GM23338 (cell line): Measurements from ENCODE around the gene OR10A4. TPM values are rescaled to one million over a fixed set of nuclear protein-coding genes. Genes with fewer than 3 reads are reported as not detected.
"Not testable (repeated sequence)": the region's sequence is repeated elsewhere in the genome, so short reads cannot be mapped to it uniquely, and the experiment has no call there.

Experiments used
- ATAC-seq: fragments of 200-7000 bp; cut with Tn5 transposase; 3 replicates; pipeline ENCODE4 v1.9.1; 2020
- DNase-seq: peaks from one replicate; pipeline ENCODE4 v3.0.0-alpha.2; 2015; ENCODE audit warnings: low spot score
- H2AFZ ChIP-seq: fragments of 200-600 bp; sonication (generic); 2 replicates; pipeline ENCODE4 v1.8.0; 2016; ENCODE audit warnings: antibody characterized with exemption, mild to moderate bottlenecking, moderate library complexity
- H3F3A ChIP-seq: fragments of 200-600 bp; sonication (generic); replicated peaks from 2 replicates; pipeline ENCODE4 v1.8.0; 2017; ENCODE audit warnings: antibody characterized with exemption, mixed run types, low read depth
- H3K27ac ChIP-seq: fragments of 200-600 bp; sonication (generic); 2 replicates; pipeline ENCODE4 v1.6.1; 2016; ENCODE audit warnings: low read depth
- H3K27me3 ChIP-seq: fragments of 200-600 bp; sonication (generic); 2 replicates; pipeline ENCODE4 v1.8.0; 2016; ENCODE audit warnings: mild to moderate bottlenecking, mixed run types, moderate library complexity; ENCODE audit not compliant: insufficient read depth
- H3K36me3 ChIP-seq: fragments of 200-600 bp; sonication (generic); 2 replicates; pipeline ENCODE4 v1.8.0; 2016; ENCODE audit warnings: mild to moderate bottlenecking; ENCODE audit not compliant: insufficient read depth
- H3K4me1 ChIP-seq: fragments of 200-600 bp; sonication (generic); 2 replicates; pipeline ENCODE4 v1.8.0; 2016; ENCODE audit warnings: mild to moderate bottlenecking, moderate library complexity; ENCODE audit not compliant: insufficient read depth
- H3K4me2 ChIP-seq: fragments of 200-600 bp; sonication (generic); 2 replicates; pipeline ENCODE4 v1.7.1; 2017; ENCODE audit warnings: mixed run types
- H3K4me3 ChIP-seq: fragments of 200-600 bp; sonication (generic); 2 replicates; pipeline ENCODE4 v1.6.1; 2016; ENCODE audit warnings: mixed run types
- H3K79me2 ChIP-seq: fragments of 200-600 bp; sonication (generic); replicated peaks from 2 replicates; pipeline ENCODE4 v1.8.0; 2017; ENCODE audit warnings: mild to moderate bottlenecking; ENCODE audit not compliant: insufficient read depth
- H3K9me2 ChIP-seq: fragments of 200-600 bp; sonication (generic); 2 replicates; pipeline ENCODE4 v1.8.0; 2017; ENCODE audit not compliant: insufficient read depth
- H4K20me1 ChIP-seq: fragments of 200-600 bp; sonication (generic); replicated peaks from 2 replicates; pipeline ENCODE4 v1.8.0; 2017; ENCODE audit warnings: mild to moderate bottlenecking; ENCODE audit not compliant: insufficient read depth
- H3K27ac Mint-ChIP-seq: 2 replicates; pipeline ENCODE4 v1.8.0; 2020; ENCODE audit warnings: inconsistent platforms, mild to moderate bottlenecking, moderate library complexity, mixed read lengths
- H3K27me3 Mint-ChIP-seq: 3 replicates; pipeline ENCODE4 v1.8.0; 2022; ENCODE audit warnings: low read depth, mild to moderate bottlenecking, moderate library complexity, mixed read lengths, inconsistent platforms; ENCODE audit not compliant: insufficient read depth, poor library complexity
- H3K36me3 Mint-ChIP-seq: 3 replicates; pipeline ENCODE4 v1.8.0; 2021; ENCODE audit warnings: low read depth, mild to moderate bottlenecking, inconsistent platforms, moderate library complexity, mixed read lengths
- H3K4me1 Mint-ChIP-seq: 3 replicates; pipeline ENCODE4 v1.8.0; 2020; ENCODE audit warnings: mild to moderate bottlenecking, inconsistent platforms, mixed read lengths
- H3K4me3 Mint-ChIP-seq: 3 replicates; pipeline ENCODE4 v1.8.0; 2021; ENCODE audit warnings: moderate library complexity, mild to moderate bottlenecking, inconsistent platforms, mixed read lengths
- H3K9me3 Mint-ChIP-seq: 3 replicates; pipeline ENCODE4 v1.8.0; 2020; ENCODE audit warnings: moderate library complexity, mild to moderate bottlenecking, inconsistent platforms, mixed read lengths
- NANOG ChIP-seq: IDR thresholded peaks from 2 replicates; pipeline ENCODE4 v1.6.1; 2016; ENCODE audit warnings: antibody characterized with exemption, borderline replicate concordance
- ZNF114 ChIP-seq: fragments of 250-450 bp; sonication (Bioruptor Pico); IDR thresholded peaks from 2 replicates; pipeline ENCODE4 v1.5.0; 2020; ENCODE audit warnings: mild to moderate bottlenecking, moderate library complexity
- polyA plus RNA-seq: library from polyadenylated mRNA; unstranded; fragments of >200 nt; fragmentation: Nextera tagmentation; extraction: Ambion mirVana; gene quantifications from 2 replicates; pipeline ENCODE4 v1.2.1, GENCODE V29; 2016
- total RNA-seq: library from RNA; depleted of rRNA; stranded (reverse); fragments of >200 nt; shearing (Covaris generic); gene quantifications from 2 replicates; pipeline ENCODE4 v1.2.3, GENCODE V29; 2014
- TF ChIP-seq, protein P1 (sequence below): fragments of 250-450 bp; sonication (Bioruptor Pico); IDR thresholded peaks from 2 replicates; pipeline ENCODE4 v1.5.0; 2020; ENCODE audit warnings: mild to moderate bottlenecking, moderate library complexity
- TF ChIP-seq, protein P2 (sequence below): IDR thresholded peaks from 2 replicates; pipeline ENCODE4 v1.6.1; 2016; ENCODE audit warnings: antibody characterized with exemption

The OR10A4 gene
- total and polyA plus RNA-seq, 2 experiments from 2014 or later: 0.21 TPM; not detected in 1

DNA sequence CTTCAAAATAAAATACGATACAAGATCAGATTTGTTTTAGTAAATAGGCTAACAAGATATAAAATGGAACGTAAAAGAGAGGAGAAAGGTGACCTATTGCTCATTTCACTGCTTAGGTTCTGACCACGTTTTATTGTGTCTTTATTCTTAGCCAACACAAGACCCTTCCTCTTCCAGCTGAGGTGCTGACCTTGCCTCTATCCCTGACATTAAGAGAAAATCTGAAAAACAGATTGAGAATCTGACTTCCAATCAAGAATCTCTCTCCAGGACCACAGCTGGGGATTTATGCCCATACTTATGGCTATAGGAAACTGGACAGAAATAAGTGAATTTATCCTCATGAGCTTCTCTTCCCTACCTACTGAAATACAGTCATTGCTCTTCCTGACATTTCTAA, 31.0 kb upstream of the OR10A4 start, which contains the start of gene OR10A5 (continued):
- TF ChIP-seq, protein P1, sequence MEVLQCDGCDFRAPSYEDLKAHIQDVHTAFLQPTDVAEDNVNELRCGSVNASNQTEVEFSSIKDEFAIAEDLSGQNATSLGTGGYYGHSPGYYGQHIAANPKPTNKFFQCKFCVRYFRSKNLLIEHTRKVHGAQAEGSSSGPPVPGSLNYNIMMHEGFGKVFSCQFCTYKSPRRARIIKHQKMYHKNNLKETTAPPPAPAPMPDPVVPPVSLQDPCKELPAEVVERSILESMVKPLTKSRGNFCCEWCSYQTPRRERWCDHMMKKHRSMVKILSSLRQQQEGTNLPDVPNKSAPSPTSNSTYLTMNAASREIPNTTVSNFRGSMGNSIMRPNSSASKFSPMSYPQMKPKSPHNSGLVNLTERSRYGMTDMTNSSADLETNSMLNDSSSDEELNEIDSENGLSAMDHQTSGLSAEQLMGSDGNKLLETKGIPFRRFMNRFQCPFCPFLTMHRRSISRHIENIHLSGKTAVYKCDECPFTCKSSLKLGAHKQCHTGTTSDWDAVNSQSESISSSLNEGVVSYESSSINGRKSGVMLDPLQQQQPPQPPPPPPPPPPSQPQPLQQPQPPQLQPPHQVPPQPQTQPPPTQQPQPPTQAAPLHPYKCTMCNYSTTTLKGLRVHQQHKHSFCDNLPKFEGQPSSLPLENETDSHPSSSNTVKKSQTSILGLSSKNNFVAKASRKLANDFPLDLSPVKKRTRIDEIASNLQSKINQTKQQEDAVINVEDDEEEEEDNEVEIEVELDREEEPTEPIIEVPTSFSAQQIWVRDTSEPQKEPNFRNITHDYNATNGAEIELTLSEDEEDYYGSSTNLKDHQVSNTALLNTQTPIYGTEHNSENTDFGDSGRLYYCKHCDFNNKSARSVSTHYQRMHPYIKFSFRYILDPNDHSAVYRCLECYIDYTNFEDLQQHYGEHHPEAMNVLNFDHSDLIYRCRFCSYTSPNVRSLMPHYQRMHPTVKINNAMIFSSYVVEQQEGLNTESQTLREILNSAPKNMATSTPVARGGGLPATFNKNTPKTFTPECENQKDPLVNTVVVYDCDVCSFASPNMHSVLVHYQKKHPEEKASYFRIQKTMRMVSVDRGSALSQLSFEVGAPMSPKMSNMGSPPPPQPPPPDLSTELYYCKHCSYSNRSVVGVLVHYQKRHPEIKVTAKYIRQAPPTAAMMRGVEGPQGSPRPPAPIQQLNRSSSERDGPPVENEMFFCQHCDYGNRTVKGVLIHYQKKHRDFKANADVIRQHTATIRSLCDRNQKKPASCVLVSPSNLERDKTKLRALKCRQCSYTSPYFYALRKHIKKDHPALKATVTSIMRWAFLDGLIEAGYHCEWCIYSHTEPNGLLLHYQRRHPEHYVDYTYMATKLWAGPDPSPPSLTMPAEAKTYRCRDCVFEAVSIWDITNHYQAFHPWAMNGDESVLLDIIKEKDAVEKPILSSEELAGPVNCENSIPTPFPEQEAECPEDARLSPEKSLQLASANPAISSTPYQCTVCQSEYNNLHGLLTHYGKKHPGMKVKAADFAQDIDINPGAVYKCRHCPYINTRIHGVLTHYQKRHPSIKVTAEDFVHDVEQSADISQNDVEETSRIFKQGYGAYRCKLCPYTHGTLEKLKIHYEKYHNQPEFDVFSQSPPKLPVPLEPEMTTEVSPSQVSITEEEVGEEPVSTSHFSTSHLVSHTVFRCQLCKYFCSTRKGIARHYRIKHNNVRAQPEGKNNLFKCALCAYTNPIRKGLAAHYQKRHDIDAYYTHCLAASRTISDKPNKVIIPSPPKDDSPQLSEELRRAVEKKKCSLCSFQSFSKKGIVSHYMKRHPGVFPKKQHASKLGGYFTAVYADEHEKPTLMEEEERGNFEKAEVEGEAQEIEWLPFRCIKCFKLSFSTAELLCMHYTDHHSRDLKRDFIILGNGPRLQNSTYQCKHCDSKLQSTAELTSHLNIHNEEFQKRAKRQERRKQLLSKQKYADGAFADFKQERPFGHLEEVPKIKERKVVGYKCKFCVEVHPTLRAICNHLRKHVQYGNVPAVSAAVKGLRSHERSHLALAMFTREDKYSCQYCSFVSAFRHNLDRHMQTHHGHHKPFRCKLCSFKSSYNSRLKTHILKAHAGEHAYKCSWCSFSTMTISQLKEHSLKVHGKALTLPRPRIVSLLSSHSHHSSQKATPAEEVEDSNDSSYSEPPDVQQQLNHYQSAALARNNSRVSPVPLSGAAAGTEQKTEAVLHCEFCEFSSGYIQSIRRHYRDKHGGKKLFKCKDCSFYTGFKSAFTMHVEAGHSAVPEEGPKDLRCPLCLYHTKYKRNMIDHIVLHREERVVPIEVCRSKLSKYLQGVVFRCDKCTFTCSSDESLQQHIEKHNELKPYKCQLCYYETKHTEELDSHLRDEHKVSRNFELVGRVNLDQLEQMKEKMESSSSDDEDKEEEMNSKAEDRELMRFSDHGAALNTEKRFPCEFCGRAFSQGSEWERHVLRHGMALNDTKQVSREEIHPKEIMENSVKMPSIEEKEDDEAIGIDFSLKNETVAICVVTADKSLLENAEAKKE (CRISPR knock-in tag): no peak
- TF ChIP-seq ZNF114 (CRISPR knock-in tag): no peak

DNA sequence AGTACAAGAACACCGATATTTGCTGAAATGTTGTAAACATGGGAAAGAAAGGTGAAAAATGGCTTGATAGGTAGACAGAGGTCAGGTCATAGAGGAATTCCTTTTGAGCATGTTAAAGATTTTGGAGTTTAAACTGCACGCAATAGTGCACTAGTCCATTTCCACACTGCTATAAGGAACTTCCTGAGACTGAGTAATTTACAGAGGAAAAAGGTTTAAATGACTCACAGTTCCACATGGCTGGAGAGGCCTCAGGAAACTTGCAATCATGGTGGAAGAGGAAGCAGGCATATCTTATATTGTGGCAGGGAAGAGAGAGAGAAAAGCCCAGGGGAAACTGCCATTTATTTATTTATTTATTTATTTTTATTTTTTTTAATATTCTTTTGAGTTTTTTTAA, 25.9 kb upstream of the OR10A4 start:
- Mint-ChIP-seq H3K27me3 (peaks cover 1% of the 10 kb centered on the region), H3K4me3 (no peak overlapping the region), H3K9me3 (peaks cover 25% of the 10 kb centered on the region), H3K4me1 (peaks cover 8% of the 10 kb centered on the region), H3K27ac (no peak overlapping the region), H3K36me3 (peaks cover 18% of the 10 kb centered on the region)
- Histone ChIP-seq H3K27me3 (no peaks in the 10 kb centered on the region), H3K36me3 (no peaks in the 10 kb centered on the region), H3K4me1 (peaks cover 7% of the 10 kb centered on the region; the same call in 1 of the 2 replicates), H2AFZ (no peak overlapping the region), H4K20me1 (no peaks in the 10 kb centered on the region), H3F3A (no peaks in the 10 kb centered on the region), H3K4me3 (no peak overlapping the region), H3K79me2 (no peaks in the 10 kb centered on the region), H3K27ac (no peak overlapping the region), H3K4me2 (no peak overlapping the region), H3K9me2 (peaks cover 27% of the 10 kb centered on the region; the same call in 1 of the 2 replicates)
- TF ChIP-seq, protein P2, sequence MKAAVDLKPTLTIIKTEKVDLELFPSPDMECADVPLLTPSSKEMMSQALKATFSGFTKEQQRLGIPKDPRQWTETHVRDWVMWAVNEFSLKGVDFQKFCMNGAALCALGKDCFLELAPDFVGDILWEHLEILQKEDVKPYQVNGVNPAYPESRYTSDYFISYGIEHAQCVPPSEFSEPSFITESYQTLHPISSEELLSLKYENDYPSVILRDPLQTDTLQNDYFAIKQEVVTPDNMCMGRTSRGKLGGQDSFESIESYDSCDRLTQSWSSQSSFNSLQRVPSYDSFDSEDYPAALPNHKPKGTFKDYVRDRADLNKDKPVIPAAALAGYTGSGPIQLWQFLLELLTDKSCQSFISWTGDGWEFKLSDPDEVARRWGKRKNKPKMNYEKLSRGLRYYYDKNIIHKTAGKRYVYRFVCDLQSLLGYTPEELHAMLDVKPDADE: no peak
- no peak for TF ChIP-seq NANOG
- DNase-seq: no peak
- no peak for ATAC-seq

DNA sequence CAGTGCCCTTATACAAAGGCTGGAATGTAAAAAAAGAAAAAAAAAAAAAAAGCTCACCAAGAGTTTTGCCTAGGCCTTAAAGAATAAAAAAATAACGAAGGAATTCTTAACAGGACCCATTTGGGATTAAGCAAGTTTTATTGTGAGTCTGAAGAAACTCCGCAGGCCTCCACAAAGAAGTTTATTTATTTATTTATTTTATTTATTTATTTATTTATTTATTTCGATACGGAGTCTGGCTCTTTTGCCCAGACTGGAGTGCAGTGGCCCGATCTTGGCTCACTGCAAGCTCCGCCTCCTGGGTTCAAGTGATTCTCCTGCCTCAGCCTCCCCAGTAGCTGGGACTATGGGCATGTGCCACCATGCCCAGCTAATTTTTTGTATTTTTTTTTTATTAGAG, 21.6 kb upstream of the OR10A4 start:
- peaks cover 29% of the 10 kb centered on the region for H3K9me3 Mint-ChIP-seq
- H3K27me3 Mint-ChIP-seq, H2AFZ ChIP-seq, ATAC-seq, H3F3A ChIP-seq, H3K27me3 ChIP-seq, H4K20me1 ChIP-seq, H3K79me2 ChIP-seq, DNase-seq, H3K27ac Mint-ChIP-seq, H3K4me3 Mint-ChIP-seq, H3K36me3 ChIP-seq, H3K4me2 ChIP-seq, H3K4me3 ChIP-seq, H3K27ac ChIP-seq, H3K4me1 ChIP-seq, H3K4me1 Mint-ChIP-seq: not testable (repeated sequence)
- peaks cover 12% of the 10 kb centered on the region for H3K9me2 ChIP-seq
- peaks cover 21% of the 10 kb centered on the region for H3K36me3 Mint-ChIP-seq
